Progenitor cell of endocrine pancreas (in vitro differentiated cells): Measurements from ENCODE around the gene SHC2. TPM values are rescaled to one million over a fixed set of nuclear protein-coding genes. Genes with fewer than 3 reads are reported as not detected.

Source experiments
- DNase-seq: peaks from one replicate; pipeline ENCODE4 v3.0.0; 2021; ENCODE audit warnings: low spot score; ENCODE audit not compliant: unreplicated experiment
- H3K27ac Mint-ChIP-seq: 2 replicates; pipeline ENCODE4 v1.8.0; 2021; ENCODE audit warnings: mild to moderate bottlenecking, moderate library complexity, mixed read lengths
- H3K27me3 Mint-ChIP-seq: 2 replicates; pipeline ENCODE4 v1.8.0; 2021; ENCODE audit warnings: mixed read lengths
- H3K36me3 Mint-ChIP-seq: 2 replicates; pipeline ENCODE4 v1.8.0; 2022; ENCODE audit warnings: mixed read lengths; ENCODE audit not compliant: insufficient read depth
- H3K4me1 Mint-ChIP-seq: 2 replicates; pipeline ENCODE4 v1.8.0; 2021; ENCODE audit warnings: low read depth, mixed read lengths
- H3K4me3 Mint-ChIP-seq: 2 replicates; pipeline ENCODE4 v1.8.0; 2021; ENCODE audit warnings: low read depth, mild to moderate bottlenecking, moderate library complexity, mixed read lengths
- H3K9me3 Mint-ChIP-seq: 2 replicates; pipeline ENCODE4 v1.8.0; 2021; ENCODE audit warnings: low read depth, mixed read lengths
- CTCF ChIP-seq: fragments of 200-600 bp; sonication (generic); IDR thresholded peaks from one replicate; pipeline ENCODE4 v1.5.0; 2021; ENCODE audit warnings: antibody characterized with exemption, mild to moderate bottlenecking; ENCODE audit not compliant: unreplicated experiment
- total RNA-seq: library from RNA; stranded (reverse); gene quantifications from 2 replicates; pipeline ENCODE4 v1.2.1, GENCODE V29; 2021

Gene SHC2
- total RNA-seq, 1 donor from 2014 or later, result 159 TPM

- Mint-ChIP-seq H3K27me3 (peaks cover 17% of the 10 kb centered on the region), H3K36me3 (no peaks in the 10 kb centered on the region), H3K4me1 (peaks cover 11% of the 10 kb centered on the region), H3K4me3 (no peak overlapping the region), H3K27ac (no peak overlapping the region), H3K9me3 (no peaks in the 10 kb centered on the region)
- DNase-seq, result no peak
- no peak for TF ChIP-seq CTCF
Observed at GRCh38 chr19:379796-380195, 81.0 kb downstream of the SHC2 start.

- H3K4me3 Mint-ChIP-seq, result no peak overlapping the region
- H3K9me3 Mint-ChIP-seq, result no peaks in the 10 kb centered on the region
- peaks cover 17% of the 10 kb centered on the region for H3K27me3 Mint-ChIP-seq
- no peaks in the 10 kb centered on the region for H3K36me3 Mint-ChIP-seq
- no peak for TF ChIP-seq CTCF
- H3K27ac Mint-ChIP-seq, result no peak overlapping the region
- no peak for DNase-seq
- H3K4me1 Mint-ChIP-seq, result peaks cover 3% of the 10 kb centered on the region
Observed at GRCh38 chr19:378706-379105, 82.1 kb downstream of the SHC2 start.

GRCh38 chr19:377801-378581 lies 82.8 kb downstream of the SHC2 start:
- H3K9me3 Mint-ChIP-seq, result no peaks in the 10 kb centered on the region
- peaks cover 15% of the 10 kb centered on the region for H3K27me3 Mint-ChIP-seq
- H3K4me3 Mint-ChIP-seq, result no peak overlapping the region
- no peak for DNase-seq
- no peak for TF ChIP-seq CTCF
- H3K27ac Mint-ChIP-seq, result peak overlapping the region; percentile 87
- H3K4me1 Mint-ChIP-seq, result no peaks in the 10 kb centered on the region
- no peaks in the 10 kb centered on the region for H3K36me3 Mint-ChIP-seq

- H3K9me3 Mint-ChIP-seq, result no peaks in the 10 kb centered on the region
- no peak overlapping the region for H3K27ac Mint-ChIP-seq
- no peak for DNase-seq
- no peaks in the 10 kb centered on the region for H3K4me1 Mint-ChIP-seq
- H3K27me3 Mint-ChIP-seq, result peaks cover 24% of the 10 kb centered on the region
- no peak for TF ChIP-seq CTCF
- no peak overlapping the region for H3K4me3 Mint-ChIP-seq
- no peaks in the 10 kb centered on the region for H3K36me3 Mint-ChIP-seq
Observed at GRCh38 chr19:376111-376470, 84.7 kb downstream of the SHC2 start.

- no peaks in the 10 kb centered on the region for H3K4me1 Mint-ChIP-seq
- no peak for DNase-seq
- H3K4me3 Mint-ChIP-seq, result no peak overlapping the region
- no peak overlapping the region for H3K27ac Mint-ChIP-seq
- H3K36me3 Mint-ChIP-seq, result no peaks in the 10 kb centered on the region
- no peaks in the 10 kb centered on the region for H3K9me3 Mint-ChIP-seq
- H3K27me3 Mint-ChIP-seq, result peaks cover 24% of the 10 kb centered on the region
- TF ChIP-seq CTCF, result no peak
Observed at GRCh38 chr19:375395-376110, 85.3 kb downstream of the SHC2 start.
